Heart right ventricle (tissue), 16 donors: ENCODE results near the gene NAPA. TPM values are rescaled to one million over a fixed set of nuclear protein-coding genes. Genes with fewer than 3 reads are reported as not detected.

Experiments
- ATAC-seq, 8 donors: fragments of 200-7000 bp; cut with Tn5 transposase; one replicate each; pipeline ENCODE4 v1.9.1; 2020; ENCODE audit warnings: mild to moderate bottlenecking in 8 of 8, moderate library complexity in 8 of 8, moderate number of reproducible peaks in 1 of 8
- DNase-seq, 2 donors: peaks; one replicate each; pipeline ENCODE4 v3.0.0-alpha.2; 2020
- H3K27ac ChIP-seq, 10 donors: fragments of 200-600 bp; sonication (generic) in 2 of 10; one replicate each; pipeline versions ENCODE4 v1.5.0 to v1.8.0; 2020 to 2022; ENCODE audit warnings: mild to moderate bottlenecking in 3 of 10
- H3K27me3 ChIP-seq, 7 donors: fragments of 200-600 bp; one replicate each; pipeline ENCODE4 v1.8.0; 2021 to 2022; ENCODE audit warnings: mild to moderate bottlenecking in 2 of 7
- H3K36me3 ChIP-seq, 9 donors: fragments of 200-600 bp; sonication (generic) in 1 of 9; one replicate each; pipeline versions ENCODE4 v1.5.0 to v1.8.0; 2020 to 2022; ENCODE audit warnings: mild to moderate bottlenecking in 2 of 9
- H3K4me1 ChIP-seq, 9 donors: fragments of 200-600 bp; sonication (generic) in 1 of 9; one replicate each; pipeline versions ENCODE4 v1.5.0 to v1.8.0; 2020 to 2022; ENCODE audit warnings: mild to moderate bottlenecking in 4 of 9
- H3K4me3 ChIP-seq, 10 donors: fragments of 200-600 bp; sonication (generic) in 2 of 10; one replicate each; pipeline versions ENCODE4 v1.5.0 to v1.8.0; 2020 to 2022; ENCODE audit warnings: mild to moderate bottlenecking in 7 of 10, moderate library complexity in 2 of 10
- H3K9me3 ChIP-seq, 11 donors: fragments of 200-600 bp in 10 of 11; sonication (generic) in 2 of 11; one replicate each; pipeline versions ENCODE4 v1.5.0 to v1.8.0; 2013 to 2022; ENCODE audit warnings: mild to moderate bottlenecking in 2 of 11, control low read depth in 1 of 11, moderate library complexity in 1 of 11
- WGBS, 2 donors: extraction: QIAGEN DNeasy Blood & Tissue Kit; methylation state at CpG; one replicate each; pipeline ENCODE4 v1.1.7; 2013; ENCODE audit warnings: inconsistent platforms in 1 of 2; 5-methylcytosine and 5-hydroxymethylcytosine counted together
- intact Hi-C, 10 donors: fragments of 100-400 bp; cut with DNase I; formaldehyde crosslinking; loops; one replicate each; pipeline versions ENCODE4 v1.11.1 to v1.14.2; 2022
- polyA plus RNA-seq, 2 donors: library from polyadenylated mRNA; stranded (reverse); fragments of 200-250 nt; gene quantifications; one replicate each; pipeline ENCODE4 v1.2.3, GENCODE V29; 2013
- total RNA-seq, 10 donors: library from RNA; stranded (reverse); fragmentation: NEBNext Ultra II Directional in 3 of 10; extraction: Animal tissue kit (Norgen Biotek cat#: 25700) in 3 of 10; gene quantifications; one replicate each; pipeline versions ENCODE4 v1.2.1 to v1.2.4, GENCODE V29; 2021 to 2023
- TF ChIP-seq, protein P1 (sequence below), 9 donors: fragments of 200-600 bp; sonication (generic) in 2 of 9; IDR thresholded peaks; one replicate each; pipeline versions ENCODE4 v1.5.0 to v1.8.0; 2021 to 2022; ENCODE audit warnings: antibody characterized with exemption in 9 of 9, mild to moderate bottlenecking in 5 of 9, moderate library complexity in 1 of 9
- donor health status: Arrhythmogenic right ventricular cardiomyopathy.
- donor health status: ischemic (EF 13 %, LVEDD 7.1; RV severe dilation, severe dysfunction).
- donor health status: healthy with polysubstance abuse.
- donor health status: DM: no; HTN: yes; CAD: no.
- donor health status: DM: no; HTN: no; CAD: no.
- donor health status: ischemic (EF 25% LVEDD 6.9; RV normal size, moderate dysfunction).
- donor health status: ischemic (EF 25% LVEDD 5.7; RV mildly dilated, moderate dysfunction).
- donor health status: healthy.
- donor health status: DM: yes; HTN: yes; CAD: no.
- donor health status: Ischemic cardiomyopathy.
- donor health status: ischemic (EF 35%, LVEDD 5.7; RV mildly dilated, moderate dysfunction).
- donor health status: nonischemic (EF 11% LVEDD 7.7; RV severe dilation, severe dysfunction).
- donor health status: DM: yes; HTN: yes; CAD: no.
- donor health status: PGD.
- donor health status: ischemic (EF 29% LVEDD 5.4; RV normal size, mild dysfunction).
- donor health status: nonischemic (EF 23%, LVEDD 6.1; RV moderate dilation, normal function).

The NAPA gene
- total and polyA plus RNA-seq, 12 donors = 115 to 183 (median 125) TPM

DNA sequence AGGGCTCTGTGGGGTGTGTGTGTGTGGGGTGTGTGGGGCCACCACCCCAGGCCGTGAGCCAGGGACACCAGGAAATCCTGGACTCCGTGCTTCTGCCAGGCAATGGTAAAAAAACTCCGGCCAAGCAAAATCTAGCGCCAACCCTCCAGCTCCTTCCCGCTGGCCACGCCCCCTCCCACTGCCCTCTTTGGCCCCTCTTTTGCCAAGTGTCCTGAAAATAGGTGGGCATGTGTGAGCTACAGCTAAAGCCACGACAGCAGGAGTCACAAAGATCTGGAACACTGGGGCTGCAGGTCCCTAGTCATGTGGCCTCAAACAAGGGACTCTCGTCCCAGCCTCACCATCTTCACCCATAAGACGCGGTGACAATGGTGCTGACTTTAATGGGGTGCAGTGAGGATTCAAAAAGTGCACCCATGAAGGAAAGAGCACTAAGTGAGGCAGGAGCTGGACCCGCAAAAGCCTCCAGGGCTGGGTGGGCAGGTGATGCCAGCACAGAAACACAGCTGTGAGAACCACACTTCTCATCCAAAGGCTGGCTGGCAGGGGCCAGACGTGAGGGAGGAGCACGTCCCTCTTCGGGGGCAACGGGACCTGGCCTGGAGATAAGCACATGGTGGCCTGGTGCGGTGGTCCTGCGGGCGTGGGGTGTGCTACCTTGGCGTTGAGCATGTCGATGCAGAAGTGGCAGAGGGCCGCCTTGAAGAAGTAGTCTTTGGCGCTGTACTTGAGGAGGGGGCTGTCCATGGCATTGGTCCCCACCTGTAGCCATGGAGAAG, 23.3 kb downstream of the NAPA start:
- no peaks in the 10 kb centered on the region for H3K27me3 ChIP-seq
- intact Hi-C loops = no loop called here
- 80 to 84% methylated on average over 22 of the region's 22 CpGs for WGBS, 2 donors
- H3K27ac ChIP-seq = no peak overlapping the region
- TF ChIP-seq, protein P1, sequence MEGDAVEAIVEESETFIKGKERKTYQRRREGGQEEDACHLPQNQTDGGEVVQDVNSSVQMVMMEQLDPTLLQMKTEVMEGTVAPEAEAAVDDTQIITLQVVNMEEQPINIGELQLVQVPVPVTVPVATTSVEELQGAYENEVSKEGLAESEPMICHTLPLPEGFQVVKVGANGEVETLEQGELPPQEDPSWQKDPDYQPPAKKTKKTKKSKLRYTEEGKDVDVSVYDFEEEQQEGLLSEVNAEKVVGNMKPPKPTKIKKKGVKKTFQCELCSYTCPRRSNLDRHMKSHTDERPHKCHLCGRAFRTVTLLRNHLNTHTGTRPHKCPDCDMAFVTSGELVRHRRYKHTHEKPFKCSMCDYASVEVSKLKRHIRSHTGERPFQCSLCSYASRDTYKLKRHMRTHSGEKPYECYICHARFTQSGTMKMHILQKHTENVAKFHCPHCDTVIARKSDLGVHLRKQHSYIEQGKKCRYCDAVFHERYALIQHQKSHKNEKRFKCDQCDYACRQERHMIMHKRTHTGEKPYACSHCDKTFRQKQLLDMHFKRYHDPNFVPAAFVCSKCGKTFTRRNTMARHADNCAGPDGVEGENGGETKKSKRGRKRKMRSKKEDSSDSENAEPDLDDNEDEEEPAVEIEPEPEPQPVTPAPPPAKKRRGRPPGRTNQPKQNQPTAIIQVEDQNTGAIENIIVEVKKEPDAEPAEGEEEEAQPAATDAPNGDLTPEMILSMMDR (IDR thresholded peaks at IDR 0.05) = no peak
- H3K4me3 ChIP-seq = no peak overlapping the region
- peaks cover 0 to 93% (median 16%) of the 10 kb centered on the region in 9 donors for H3K36me3 ChIP-seq
- no peaks in the 10 kb centered on the region for H3K9me3 ChIP-seq
- DNase-seq (no peak), ATAC-seq (peak in 1 of 8 donors; percentile 2)
- peaks cover 0 to 45% (median 24%) of the 10 kb centered on the region in 9 donors for H3K4me1 ChIP-seq

DNA sequence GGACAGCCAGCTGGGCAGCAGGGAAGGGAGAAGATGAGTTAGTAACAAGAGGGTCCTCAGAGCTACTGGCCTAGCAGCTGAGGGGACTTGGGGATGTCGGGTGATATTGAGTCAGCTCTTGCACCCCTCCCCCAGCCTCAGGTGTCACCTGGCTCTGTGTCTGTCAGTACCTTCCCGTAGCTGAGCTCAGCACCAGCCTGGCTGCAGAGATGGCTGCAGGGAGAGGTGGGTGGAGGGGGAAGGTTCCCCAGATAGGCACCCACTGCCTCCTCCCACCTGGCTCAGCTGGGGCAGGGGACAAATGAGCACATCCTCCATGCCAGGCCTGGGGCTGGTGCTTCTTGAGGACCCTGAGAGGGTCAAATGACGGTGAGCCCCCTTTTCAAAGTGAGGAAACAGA, 24.0 kb downstream of the NAPA start:
- Histone ChIP-seq H3K9me3 (no peaks in the 10 kb centered on the region), H3K27ac (no peak overlapping the region), H3K36me3 (peaks cover 0 to 92% (median 14%) of the 10 kb centered on the region in 9 donors), H3K4me1 (peaks cover 0 to 42% (median 23%) of the 10 kb centered on the region in 9 donors), H3K4me3 (no peak overlapping the region), H3K27me3 (no peaks in the 10 kb centered on the region)
- intact Hi-C loops = no loop called here
- DNase-seq (no peak), ATAC-seq (no peak)
- WGBS, 2 donors = 69 to 80% methylated on average over 3 of the region's 3 CpGs
- TF ChIP-seq, protein P1 (IDR thresholded peaks at IDR 0.05) = no peak

DNA sequence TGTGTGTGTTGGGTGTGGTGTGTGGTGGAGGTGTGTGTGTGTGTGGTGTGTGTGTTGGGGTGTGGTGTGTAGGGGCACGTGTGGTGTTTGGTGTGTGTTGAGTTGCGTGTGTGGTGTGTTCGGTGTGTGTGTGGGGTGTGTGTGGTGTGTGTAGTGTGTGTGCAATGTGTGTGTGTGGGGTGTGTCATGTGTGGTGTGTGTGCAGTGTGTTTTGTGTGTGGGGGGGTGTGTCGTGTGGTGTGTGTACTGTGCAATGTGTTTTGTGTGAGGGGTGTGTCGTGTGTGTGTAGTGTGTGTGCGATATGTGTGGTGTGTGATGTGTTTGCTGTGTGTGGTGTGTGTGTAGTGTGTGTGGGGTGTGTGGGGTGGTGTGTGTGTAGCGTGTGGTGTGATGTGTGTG, 24.8 kb downstream of the NAPA start:
- intact Hi-C loops = no loop called here
- Histone ChIP-seq H3K4me3 (no peak overlapping the region), H3K9me3 (no peaks in the 10 kb centered on the region), H3K36me3 (peaks cover 0 to 92% (median 14%) of the 10 kb centered on the region in 9 donors), H3K27ac (no peak overlapping the region), H3K27me3 (no peaks in the 10 kb centered on the region), H3K4me1 (peaks cover 0 to 35% (median 22%) of the 10 kb centered on the region in 9 donors)
- WGBS, 2 donors = 89 to 90% methylated on average over 7 of the region's 7 CpGs
- no peak for ATAC-seq
- TF ChIP-seq, protein P1 (IDR thresholded peaks at IDR 0.05) = no peak
- no peak for DNase-seq

DNA sequence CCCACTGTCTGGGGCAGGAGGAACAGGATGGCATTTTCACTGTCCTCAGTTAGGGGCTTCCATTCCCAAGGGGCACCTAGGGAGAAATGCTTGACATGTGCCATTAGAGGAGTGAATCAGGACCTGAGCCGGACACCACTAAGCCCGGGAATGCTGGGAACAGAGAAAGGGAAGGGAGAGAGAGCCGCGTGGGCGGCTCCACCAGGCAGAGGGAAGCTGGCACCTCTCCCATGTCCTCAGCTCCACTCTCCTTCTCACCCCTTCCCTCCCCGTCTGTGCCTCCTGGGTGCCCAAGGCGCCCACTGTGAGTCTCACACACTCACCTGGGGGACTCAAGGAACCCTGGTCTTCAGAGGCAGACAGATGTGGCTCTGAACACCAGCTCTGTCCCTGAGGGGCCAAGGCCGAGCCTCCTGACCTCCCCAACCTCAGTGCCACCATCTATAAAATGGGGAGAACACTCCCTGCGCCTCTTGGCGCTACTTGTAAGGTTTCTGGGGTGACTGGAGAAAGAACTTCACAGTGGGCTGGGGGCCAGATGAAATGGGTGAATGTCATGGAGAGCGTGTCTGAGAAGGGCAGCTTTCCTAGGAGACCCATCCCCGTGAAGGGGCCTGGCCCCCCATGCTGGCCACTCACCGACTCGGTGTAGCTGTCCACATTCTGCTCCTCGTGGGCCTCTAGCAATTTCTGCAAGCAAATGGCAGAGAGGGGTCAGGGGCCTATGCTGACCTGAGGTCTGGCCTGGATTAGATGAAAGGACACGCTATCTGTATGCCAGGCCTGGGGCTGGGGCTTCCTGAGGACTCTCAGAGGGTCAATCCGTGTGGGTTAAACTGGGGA, 25.6 kb downstream of the NAPA start:
- TF ChIP-seq, protein P1 (IDR thresholded peaks at IDR 0.05) = no peak
- DNase-seq (no peak), ATAC-seq (no peak)
- WGBS, 2 donors = 80 to 86% methylated on average over 17 of the region's 17 CpGs
- Histone ChIP-seq H3K36me3 (peaks cover 0 to 87% (median 14%) of the 10 kb centered on the region in 9 donors), H3K4me1 (peaks cover 3 to 33% (median 23%) of the 10 kb centered on the region in 9 donors), H3K9me3 (no peaks in the 10 kb centered on the region), H3K4me3 (no peak overlapping the region), H3K27ac (no peak overlapping the region), H3K27me3 (no peaks in the 10 kb centered on the region)
- intact Hi-C loops = no loop called here
